SK-N-SH (cell line): Measurements from ENCODE around the gene KLHL17. TPM values are rescaled to one million over a fixed set of nuclear protein-coding genes. Genes with fewer than 3 reads are reported as not detected.

Experiments used
- CTCF ChIA-PET: fragments of 300-600, 350-600 bp; formaldehyde crosslinking; extraction: SDS; loops from one replicate; lab custom pipeline; 2021; lab: Yijun Ruan, JAX
- POLR2A ChIA-PET: fragments of 350-600 bp; sonication (Branson Sonifier 250); formaldehyde crosslinking; extraction: SDS; loops from one replicate; lab custom pipeline; 2020; ENCODE audit warnings: antibody characterized with exemption, inconsistent platforms; lab: Yijun Ruan, JAX
- DNase-seq: peaks from one replicate; pipeline ENCODE4 v3.0.0; 2012
- H2AFZ ChIP-seq: fragments of 200-600 bp; sonication (generic); 2 replicates; pipeline ENCODE4 v1.8.1; 2016; ENCODE audit warnings: antibody characterized with exemption, mild to moderate bottlenecking, low read depth
- H3F3A ChIP-seq: fragments of 200-600 bp; sonication (generic); replicated peaks from 2 replicates; pipeline ENCODE3; 2016; ENCODE audit warnings: antibody characterized with exemption, mild to moderate bottlenecking; ENCODE audit not compliant: insufficient read depth
- H3K27ac ChIP-seq, 2 experiments: fragments of 200-500 bp in 1 of 2; fragments of 200-600 bp in 1 of 2; sonication (Bioruptor generic) in 1 of 2; sonication (generic), shearing (Covaris generic) in 1 of 2; 2 replicates each; pipeline versions ENCODE4 v1.5.1 to v1.6.1; 2014 to 2016; ENCODE audit warnings: low read depth in 2 of 2, inconsistent platforms in 1 of 2, low read length in 1 of 2, mild to moderate bottlenecking in 1 of 2, mixed read lengths in 1 of 2
- H3K27me3 ChIP-seq: fragments of 200-600 bp; sonication (generic), shearing (Covaris generic); 2 replicates; pipeline ENCODE4 v1.6.1; 2016; ENCODE audit warnings: mixed run types; ENCODE audit not compliant: insufficient read depth
- H3K36me3 ChIP-seq, 2 experiments: fragments of 200-500 bp in 1 of 2; fragments of 200-600 bp in 1 of 2; sonication (Bioruptor generic) in 1 of 2; sonication (generic) in 1 of 2; replicated peaks in 1 of 2; 2 replicates each; pipeline versions ENCODE3 to v1.5.1; 2014 to 2016; ENCODE audit warnings: low read length in 1 of 2, mild to moderate bottlenecking in 1 of 2; ENCODE audit not compliant: insufficient read depth in 2 of 2, control insufficient read depth in 1 of 2
- H3K4me1 ChIP-seq, 2 experiments: fragments of 200-500 bp in 1 of 2; fragments of 200-600 bp in 1 of 2; sonication (Bioruptor generic) in 1 of 2; sonication (generic), shearing (Covaris generic) in 1 of 2; 2 replicates each; pipeline versions ENCODE4 v1.5.1 to v1.6.1; 2014 to 2016; ENCODE audit warnings: low read depth in 1 of 2, low read length in 1 of 2, mixed run types in 1 of 2; ENCODE audit not compliant: insufficient read depth in 2 of 2, control insufficient read depth in 1 of 2
- H3K4me2 ChIP-seq: fragments of 200-600 bp; sonication (generic), shearing (Covaris generic); 2 replicates; pipeline ENCODE4 v1.6.1; 2017; ENCODE audit warnings: mixed run types
- H3K4me3 ChIP-seq, 2 experiments: fragments of 200-500 bp in 1 of 2; fragments of 200-600 bp in 1 of 2; sonication (Bioruptor generic) in 1 of 2; sonication (generic), shearing (Covaris generic) in 1 of 2; 2 replicates each; pipeline versions ENCODE4 v1.5.1 to v1.8.1; 2014 to 2016; ENCODE audit warnings: low read depth in 2 of 2, inconsistent platforms in 1 of 2, low read length in 1 of 2, mild to moderate bottlenecking in 1 of 2, mixed read lengths in 1 of 2, moderate library complexity in 1 of 2
- H3K79me2 ChIP-seq: fragments of 200-600 bp; sonication (generic); 2 replicates; pipeline ENCODE4 v1.8.1; 2017; ENCODE audit warnings: mild to moderate bottlenecking; ENCODE audit not compliant: insufficient read depth
- H3K9ac ChIP-seq: fragments of 200-600 bp; sonication (generic); 2 replicates; pipeline ENCODE4 v1.6.1; 2017; ENCODE audit warnings: mixed run types
- H3K9me2 ChIP-seq: fragments of 200-600 bp; sonication (generic); 2 replicates; pipeline ENCODE4 v1.6.1; 2017; ENCODE audit warnings: mixed run types
- H3K9me3 ChIP-seq: fragments of 200-600 bp; sonication (generic); 2 replicates; pipeline ENCODE4 v1.6.1; 2017; ENCODE audit warnings: mixed run types, mild to moderate bottlenecking, moderate library complexity
- H4K20me1 ChIP-seq: fragments of 200-600 bp; sonication (generic); 2 replicates; pipeline ENCODE4 v1.6.1; 2017; ENCODE audit warnings: mild to moderate bottlenecking, mixed run types; ENCODE audit not compliant: insufficient read depth
- CHD2 ChIP-seq: fragments of 150-350 bp; IDR thresholded peaks from 2 replicates; pipeline ENCODE4 v1.6.1; 2018; ENCODE audit warnings: low read length; ENCODE audit not compliant: partially characterized antibody
- GABPA ChIP-seq: IDR thresholded peaks from 2 replicates; pipeline ENCODE4 v1.4.0; 2012; ENCODE audit warnings: low read depth, mild to moderate bottlenecking
- RCOR1 ChIP-seq: fragments of 150-350 bp; IDR thresholded peaks from 2 replicates; pipeline ENCODE4 v1.6.1; 2017; ENCODE audit warnings: antibody characterized with exemption, low read length
- REST ChIP-seq: IDR thresholded peaks from 2 replicates; pipeline ENCODE4 v1.6.1; 2012; ENCODE audit warnings: mild to moderate bottlenecking, low read depth, low read length, moderate library complexity
- RXRA ChIP-seq: IDR thresholded peaks from 2 replicates; pipeline ENCODE4 v1.4.0; 2012; ENCODE audit warnings: low read depth, mild to moderate bottlenecking, borderline replicate concordance
- SIN3A ChIP-seq: IDR thresholded peaks from 2 replicates; pipeline ENCODE4 v1.6.1; 2012; ENCODE audit warnings: low read depth, mild to moderate bottlenecking, low read length, moderate library complexity, borderline replicate concordance
- SMC3 ChIP-seq: IDR thresholded peaks from 2 replicates; pipeline ENCODE4 v1.6.1; 2012; ENCODE audit warnings: low read depth, low read length, improper control_type of control experiment
- USF1 ChIP-seq: IDR thresholded peaks from 2 replicates; pipeline ENCODE4 v1.4.0; 2012; ENCODE audit warnings: low read depth, borderline replicate concordance
- WGBS: methylation state at CpG from one replicate; pipeline ENCODE4 v1.1.6; 2017; ENCODE audit warnings: low lambda C conversion rate; 5-methylcytosine and 5-hydroxymethylcytosine counted together
- polyA plus RNA-seq, 3 experiments: library from polyadenylated mRNA; depleted of rRNA; stranded (reverse); fragments of >200 nt; gene quantifications; 2 replicates each; pipeline ENCODE4 v1.2.3, GENCODE V29; 2012

Gene KLHL17
- polyA plus RNA-seq, 1 of the 3 experiments (the other 2 are of a cell fraction), result 27.3 TPM

- no peak for TF ChIP-seq REST
- TF ChIP-seq RCOR1, result no peak
- no peak for TF ChIP-seq SMC3
- no peak for TF ChIP-seq GABPA
- TF ChIP-seq USF1, result no peak
- TF ChIP-seq SIN3A, result no peak
- no peak for TF ChIP-seq RXRA
These were observed 25.2 kb upstream of the KLHL17 start (continued) for GRCh38 chr1:934991-935750.

- peaks cover 0 to 29% of the 10 kb centered on the region in 2 experiments; a peak in 1 of 4 replicates for H3K4me1 ChIP-seq
- H3K27me3 ChIP-seq, result no peaks in the 10 kb centered on the region
- TF ChIP-seq CHD2 (no peak), RCOR1 (peak; percentile 33; the same call in 1 of the 2 replicates)
- CTCF ChIA-PET, result interaction anchor here (1.0 kb wide), 1 partner anchor 49 kb away, joined by 3 read pairs; no protein-coding TSS in a partner anchor
- no peaks in the 10 kb centered on the region for H3K9me2 ChIP-seq
- H3K9me3 ChIP-seq, result no peaks in the 10 kb centered on the region
- no peak overlapping the region for H2AFZ ChIP-seq
- no peaks in the 10 kb centered on the region for H3K79me2 ChIP-seq
- H3K9ac ChIP-seq, result no peak overlapping the region
- POLR2A ChIA-PET, result no interaction called here
- no peaks in the 10 kb centered on the region for H4K20me1 ChIP-seq
- H3K27ac ChIP-seq, result no peak overlapping the region
- H3F3A ChIP-seq, result peaks cover 8% of the 10 kb centered on the region
- WGBS, result 43% methylated on average over 8 of the region's 30 CpGs
- peak; percentile 94 for DNase-seq
- no peaks in the 10 kb centered on the region for H3K36me3 ChIP-seq
- no peak overlapping the region for H3K4me2 ChIP-seq
- H3K4me3 ChIP-seq, result no peak overlapping the region
These were observed 24.6 kb upstream of the KLHL17 start for GRCh38 chr1:935751-936231.
